ENCODE results near the gene PLXNB3.

Gene PLXNB3

DNA sequence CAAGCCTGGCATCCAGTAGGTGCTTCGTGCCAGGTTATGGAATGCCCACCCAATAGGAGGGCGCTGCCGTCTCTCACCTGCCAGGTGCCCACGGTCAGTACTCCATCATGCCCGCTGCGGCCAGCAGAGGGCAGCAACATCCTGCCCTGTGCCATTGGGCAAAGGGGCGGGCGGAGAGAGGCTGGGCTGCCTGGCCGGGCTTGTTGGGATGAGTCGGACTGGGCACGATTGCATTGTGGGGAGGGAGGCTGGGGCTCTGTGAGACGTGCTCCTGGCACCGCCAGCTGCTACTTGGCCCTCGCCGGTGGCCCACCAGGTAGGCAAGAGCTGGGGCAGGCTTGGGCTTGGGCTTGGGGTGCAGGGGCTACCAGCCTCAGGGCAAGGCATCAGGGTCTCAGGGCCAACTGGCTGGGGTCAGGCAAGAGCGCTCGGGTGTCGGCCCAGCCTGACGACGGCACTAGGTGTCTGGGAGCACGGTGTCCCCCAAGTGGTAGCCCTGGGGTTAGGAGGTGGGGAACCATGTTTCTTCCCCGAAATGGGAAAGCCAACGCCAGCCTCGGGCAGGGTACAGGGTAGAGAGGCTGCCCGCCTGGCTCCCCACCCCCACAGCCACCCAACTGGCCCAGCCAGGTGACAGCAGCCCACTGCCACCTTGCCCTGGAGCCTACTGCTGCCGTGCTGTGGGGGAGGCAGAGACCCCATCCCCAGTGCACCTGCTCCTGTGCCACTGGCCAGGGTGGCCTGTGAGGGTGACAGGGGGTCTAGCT, at the start of gene PLXNB3:
PLXNB3 (plus strand) TSS at position 261 of the 767 bp plus-strand sequence. CDS start 1,287 bp downstream, outside the sequence.
- Mint-ChIP-seq H3K4me1 (ENCODE audit: low read depth) (peaks cover 19% of the 10 kb centered on the region), H3K36me3 (ENCODE audit: low read depth) (no peaks in the 10 kb centered on the region), H3K9me3 (no peaks in the 10 kb centered on the region), H3K4me3 (no peak within 1 kb of the TSS), H3K27ac (no peak within 1 kb of the TSS), H3K27me3 (peaks cover 25% of the 10 kb centered on the region)
- intact Hi-C loops (cut with micrococcal nuclease), result loop anchor here (5.0 kb wide), 1 partner anchor 188 kb away; no protein-coding TSS in a partner anchor

- peak overlapping the region; percentile 62 for H3K27ac Mint-ChIP-seq
These were observed 49.8 kb upstream of the PLXNB3 start for GRCh38 chrX:153714256-153714655.

DNA sequence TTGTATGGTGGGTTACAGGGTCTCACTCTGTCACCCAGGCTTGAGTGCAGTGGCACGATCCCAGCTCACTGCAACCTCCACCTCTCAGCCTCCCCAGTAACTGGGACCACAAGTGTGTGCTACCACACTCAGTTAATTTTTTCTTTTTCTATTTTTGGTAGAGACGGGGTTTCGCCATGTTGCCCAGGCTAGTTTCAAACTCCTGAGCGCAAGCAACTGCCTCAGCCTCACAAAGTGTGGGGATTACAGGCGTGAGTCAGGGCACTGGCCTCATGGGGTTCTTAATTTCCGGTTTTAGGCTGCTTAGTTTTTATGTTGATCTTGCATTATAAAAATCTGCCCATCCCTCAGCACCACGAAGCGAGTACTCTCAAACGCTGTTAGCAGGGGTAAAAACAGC, 46.6 kb upstream of the PLXNB3 start:
- intact Hi-C loops (cut with micrococcal nuclease), result no loop called here
- peaks cover 87% of the 10 kb centered on the region for H3K36me3 Mint-ChIP-seq (ENCODE audit: low read depth)

More at GRCh38 chrX:153714256-153714655, 49.8 kb upstream of the PLXNB3 start:
- Mint-ChIP-seq H3K36me3 (ENCODE audit: low read depth) (peaks cover 93% of the 10 kb centered on the region), H3K27me3 (no peaks in the 10 kb centered on the region), H3K9me3 (no peaks in the 10 kb centered on the region), H3K4me1 (ENCODE audit: low read depth) (peaks cover 44% of the 10 kb centered on the region), H3K4me3 (no peak overlapping the region)
- intact Hi-C loops (cut with micrococcal nuclease), result no loop called here

GRCh38 chrX:153719238-153719637, 44.8 kb upstream of the PLXNB3 start:
- no peaks in the 10 kb centered on the region for H3K9me3 Mint-ChIP-seq
- intact Hi-C loops (cut with micrococcal nuclease), result no loop called here
- H3K4me1 Mint-ChIP-seq (ENCODE audit: low read depth), result peaks cover 23% of the 10 kb centered on the region
- peaks cover 84% of the 10 kb centered on the region for H3K36me3 Mint-ChIP-seq (ENCODE audit: low read depth)
- H3K27me3 Mint-ChIP-seq, result no peaks in the 10 kb centered on the region
- no peak overlapping the region for H3K27ac Mint-ChIP-seq
- no peak overlapping the region for H3K4me3 Mint-ChIP-seq

More for the DNA sequence above, 46.6 kb upstream of the PLXNB3 start:
- H3K4me3 Mint-ChIP-seq, result no peak overlapping the region
- peaks cover 30% of the 10 kb centered on the region for H3K4me1 Mint-ChIP-seq (ENCODE audit: low read depth)
- H3K27ac Mint-ChIP-seq, result no peak overlapping the region
- no peaks in the 10 kb centered on the region for H3K9me3 Mint-ChIP-seq
- H3K27me3 Mint-ChIP-seq, result no peaks in the 10 kb centered on the region

DNA sequence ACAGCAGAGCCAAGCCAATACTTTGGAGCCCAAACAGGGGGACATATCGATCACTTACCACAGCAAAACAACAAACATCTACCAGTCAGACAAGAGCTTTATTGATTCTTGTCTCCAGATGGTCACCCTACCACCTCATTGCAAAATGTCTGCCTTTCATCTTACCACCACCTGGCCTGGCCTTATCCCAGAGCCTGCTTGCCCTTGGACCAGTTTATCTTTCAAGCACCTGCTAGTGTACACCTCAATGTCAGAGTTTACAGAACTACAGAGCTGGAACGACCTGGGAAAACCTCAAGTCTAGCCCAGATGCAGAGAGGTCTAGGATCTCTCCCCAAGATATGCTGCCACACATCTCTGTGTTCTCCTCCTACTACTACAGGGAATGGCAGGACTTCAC, 44.3 kb upstream of the PLXNB3 start:
- Mint-ChIP-seq H3K27ac (no peak overlapping the region), H3K4me1 (ENCODE audit: low read depth) (peaks cover 23% of the 10 kb centered on the region), H3K27me3 (no peaks in the 10 kb centered on the region), H3K9me3 (no peaks in the 10 kb centered on the region), H3K4me3 (no peak overlapping the region), H3K36me3 (ENCODE audit: low read depth) (peaks cover 82% of the 10 kb centered on the region)
- intact Hi-C loops (cut with micrococcal nuclease), result no loop called here

- Mint-ChIP-seq H3K4me3 (peak overlapping the region; percentile 92), H3K27ac (peak overlapping the region; percentile 92), H3K27me3 (no peaks in the 10 kb centered on the region), H3K36me3 (ENCODE audit: low read depth) (peaks cover 61% of the 10 kb centered on the region), H3K4me1 (ENCODE audit: low read depth) (peaks cover 24% of the 10 kb centered on the region), H3K9me3 (no peaks in the 10 kb centered on the region)
- intact Hi-C loops (cut with micrococcal nuclease), result no loop called here
These were observed 41.2 kb upstream of the PLXNB3 start for GRCh38 chrX:153722704-153723350.

- intact Hi-C loops (cut with micrococcal nuclease), result no loop called here
- Mint-ChIP-seq H3K9me3 (no peaks in the 10 kb centered on the region), H3K27me3 (no peaks in the 10 kb centered on the region), H3K27ac (peak overlapping the region; percentile 92), H3K4me1 (ENCODE audit: low read depth) (peaks cover 29% of the 10 kb centered on the region), H3K36me3 (ENCODE audit: low read depth) (peaks cover 59% of the 10 kb centered on the region), H3K4me3 (peak overlapping the region; percentile 92)
These were observed 40.4 kb upstream of the PLXNB3 start for GRCh38 chrX:153723351-153724251.

DNA sequence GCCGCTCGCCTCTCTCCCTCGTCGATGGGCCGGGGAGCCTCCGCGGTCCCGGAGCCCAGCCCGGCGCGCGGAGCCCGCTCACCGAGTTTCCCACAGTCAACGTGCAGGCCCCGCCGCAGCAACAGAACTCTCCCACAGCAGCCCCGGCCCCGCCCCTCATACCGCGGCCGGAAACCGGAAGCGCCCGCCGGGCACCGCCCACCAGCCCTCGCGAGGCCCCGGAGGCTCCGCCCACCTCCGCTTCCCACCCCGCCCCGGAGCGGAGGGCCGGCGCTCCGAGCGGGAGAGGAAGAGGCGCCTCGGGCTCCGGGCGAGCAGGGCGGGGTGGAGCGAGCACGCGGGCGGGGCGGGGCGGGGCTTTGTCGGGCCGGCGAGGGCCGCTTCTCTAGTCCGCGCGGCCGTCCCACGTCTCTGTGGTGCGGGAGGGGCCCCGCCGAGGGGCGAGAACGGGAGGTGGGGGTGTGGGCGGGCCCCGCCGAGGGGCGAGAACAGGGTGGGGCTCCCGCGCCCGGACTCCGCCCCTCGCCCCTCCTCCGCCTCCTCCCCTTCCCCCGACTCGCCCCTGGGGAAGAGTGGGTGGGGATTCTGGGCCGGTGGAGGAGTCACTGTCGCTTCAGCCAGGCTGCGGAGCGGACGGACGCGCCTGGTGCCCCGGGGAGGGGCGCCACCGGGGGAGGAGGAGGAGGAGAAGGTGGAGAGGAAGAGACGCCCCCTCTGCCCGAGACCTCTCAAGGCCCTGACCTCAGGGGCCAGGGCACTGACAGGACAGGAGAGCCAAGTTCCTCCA, 39.6 kb upstream of the PLXNB3 start, which contains the start of the genes ABCD1 and BCAP31:
ABCD1 (plus strand) TSS at position 605 of the 787 bp plus-strand sequence. CDS start 411 bp downstream, outside the sequence.
BCAP31 (minus strand) TSS at position 136 of the 787 bp plus-strand sequence. CDS start 1,143 bp downstream, outside the sequence.
- Mint-ChIP-seq H3K4me3 (peak within 1 kb of the TSS; percentile 92), H3K4me1 (ENCODE audit: low read depth) (peaks cover 37% of the 10 kb centered on the region), H3K9me3 (no peaks in the 10 kb centered on the region), H3K36me3 (ENCODE audit: low read depth) (peaks cover 59% of the 10 kb centered on the region), H3K27ac (peak within 1 kb of the TSS; percentile 92), H3K27me3 (no peaks in the 10 kb centered on the region)
- intact Hi-C loops (cut with micrococcal nuclease), result no loop called here

DNA sequence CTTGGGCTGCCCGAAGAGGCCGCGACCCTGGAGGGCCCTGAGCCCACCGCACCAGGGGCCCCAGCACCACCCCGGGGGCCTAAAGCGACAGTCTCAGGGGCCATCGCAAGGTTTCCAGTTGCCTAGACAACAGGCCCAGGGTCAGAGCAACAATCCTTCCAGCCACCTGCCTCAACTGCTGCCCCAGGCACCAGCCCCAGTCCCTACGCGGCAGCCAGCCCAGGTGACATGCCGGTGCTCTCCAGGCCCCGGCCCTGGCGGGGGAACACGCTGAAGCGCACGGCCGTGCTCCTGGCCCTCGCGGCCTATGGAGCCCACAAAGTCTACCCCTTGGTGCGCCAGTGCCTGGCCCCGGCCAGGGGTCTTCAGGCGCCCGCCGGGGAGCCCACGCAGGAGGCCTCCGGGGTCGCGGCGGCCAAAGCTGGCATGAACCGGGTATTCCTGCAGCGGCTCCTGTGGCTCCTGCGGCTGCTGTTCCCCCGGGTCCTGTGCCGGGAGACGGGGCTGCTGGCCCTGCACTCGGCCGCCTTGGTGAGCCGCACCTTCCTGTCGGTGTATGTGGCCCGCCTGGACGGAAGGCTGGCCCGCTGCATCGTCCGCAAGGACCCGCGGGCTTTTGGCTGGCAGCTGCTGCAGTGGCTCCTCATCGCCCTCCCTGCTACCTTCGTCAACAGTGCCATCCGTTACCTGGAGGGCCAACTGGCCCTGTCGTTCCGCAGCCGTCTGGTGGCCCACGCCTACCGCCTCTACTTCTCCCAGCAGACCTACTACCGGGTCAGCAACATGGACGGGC, 38.8 kb upstream of the PLXNB3 start:
- Mint-ChIP-seq H3K9me3 (no peaks in the 10 kb centered on the region), H3K27ac (peak overlapping the region; percentile 92), H3K4me1 (ENCODE audit: low read depth) (peaks cover 40% of the 10 kb centered on the region), H3K36me3 (ENCODE audit: low read depth) (peaks cover 57% of the 10 kb centered on the region), H3K4me3 (peak overlapping the region; percentile 75), H3K27me3 (no peaks in the 10 kb centered on the region)
- intact Hi-C loops (cut with micrococcal nuclease), result no loop called here

GRCh38 chrX:153725832-153726285, 38.2 kb upstream of the PLXNB3 start:
- intact Hi-C loops (cut with micrococcal nuclease), result no loop called here
- no peaks in the 10 kb centered on the region for H3K9me3 Mint-ChIP-seq
- peaks cover 44% of the 10 kb centered on the region for H3K4me1 Mint-ChIP-seq (ENCODE audit: low read depth)
- H3K27me3 Mint-ChIP-seq, result no peaks in the 10 kb centered on the region
- H3K27ac Mint-ChIP-seq, result peak overlapping the region; percentile 92
- H3K36me3 Mint-ChIP-seq (ENCODE audit: low read depth), result peaks cover 57% of the 10 kb centered on the region
- peak overlapping the region; percentile 75 for H3K4me3 Mint-ChIP-seq

DNA sequence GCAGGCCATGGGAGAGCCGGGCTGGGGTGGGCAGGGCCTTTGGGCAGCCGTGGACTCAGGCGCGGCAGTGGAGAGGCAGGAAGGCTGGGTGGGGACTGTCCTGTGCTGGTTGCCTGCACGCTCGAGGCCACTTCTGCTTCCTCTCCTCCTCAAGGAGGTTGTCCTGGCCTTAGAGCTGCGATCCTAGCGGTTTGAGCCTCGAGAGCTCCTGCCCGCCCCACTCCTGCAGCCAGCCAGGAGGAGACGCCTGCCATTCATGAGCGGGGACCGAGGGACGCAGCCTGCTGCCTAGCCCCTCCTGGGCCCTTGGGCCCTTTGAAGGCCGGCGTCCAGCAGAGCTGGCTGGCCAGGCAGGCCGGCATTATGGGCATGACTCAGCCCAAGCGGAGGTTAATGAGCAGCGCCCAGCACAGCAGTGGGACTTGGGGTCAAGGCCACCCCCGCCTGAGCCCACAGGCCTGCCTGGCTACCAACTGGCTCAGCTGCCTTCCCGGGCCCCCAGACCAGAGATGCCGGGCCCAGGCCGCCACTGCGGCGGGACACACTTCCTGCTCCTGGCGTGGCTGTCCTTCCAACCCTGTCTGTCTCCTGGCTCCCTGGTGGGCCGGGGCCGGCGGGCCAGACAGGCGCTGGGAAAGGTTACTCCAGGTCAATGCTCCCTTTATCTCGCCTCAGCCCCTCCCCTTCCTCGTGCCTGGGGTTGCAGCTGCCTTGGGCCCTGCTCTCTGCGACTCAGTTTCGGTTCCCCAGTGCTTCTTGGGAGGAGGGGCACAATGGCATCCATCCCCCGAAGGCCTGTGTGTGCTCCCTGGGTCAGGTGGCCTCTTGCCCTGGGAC, 37.5 kb upstream of the PLXNB3 start:
- Mint-ChIP-seq H3K36me3 (ENCODE audit: low read depth) (peaks cover 61% of the 10 kb centered on the region), H3K4me3 (peak overlapping the region; percentile 75), H3K27me3 (no peaks in the 10 kb centered on the region), H3K4me1 (ENCODE audit: low read depth) (peaks cover 51% of the 10 kb centered on the region), H3K9me3 (no peaks in the 10 kb centered on the region), H3K27ac (peak overlapping the region; percentile 92)
- intact Hi-C loops (cut with micrococcal nuclease), result no loop called here
